Endothelial cell (in vitro differentiated cells): Measurements from ENCODE around the gene PCDHGA4. TPM values are rescaled to one million over a fixed set of nuclear protein-coding genes. Genes with fewer than 3 reads are reported as not detected.
"Not testable (repeated sequence)": the region's sequence is repeated elsewhere in the genome, so short reads cannot be mapped to it uniquely, and the experiment has no call there.

Experiments used
- DNase-seq: peaks from one replicate; pipeline ENCODE4 v3.0.0; 2021; ENCODE audit warnings: low spot score
- H3K27ac Mint-ChIP-seq: one replicate; pipeline ENCODE4 v1.8.0; 2021; ENCODE audit warnings: mixed read lengths, inconsistent platforms; ENCODE audit not compliant: unreplicated experiment
- H3K27me3 Mint-ChIP-seq: one replicate; pipeline ENCODE4 v1.8.0; 2021; ENCODE audit warnings: mild to moderate bottlenecking, moderate library complexity, mixed read lengths, inconsistent platforms; ENCODE audit not compliant: unreplicated experiment
- H3K36me3 Mint-ChIP-seq: one replicate; pipeline ENCODE4 v1.8.0; 2021; ENCODE audit warnings: mild to moderate bottlenecking, low read depth, mixed read lengths, inconsistent platforms; ENCODE audit not compliant: unreplicated experiment
- H3K4me1 Mint-ChIP-seq: one replicate; pipeline ENCODE4 v1.8.0; 2021; ENCODE audit warnings: mild to moderate bottlenecking, mixed read lengths, inconsistent platforms; ENCODE audit not compliant: unreplicated experiment
- H3K4me3 Mint-ChIP-seq: one replicate; pipeline ENCODE4 v1.8.0; 2021; ENCODE audit warnings: mild to moderate bottlenecking, mixed read lengths, inconsistent platforms; ENCODE audit not compliant: unreplicated experiment
- H3K9me3 Mint-ChIP-seq: one replicate; pipeline ENCODE4 v1.8.0; 2021; ENCODE audit warnings: mixed read lengths, inconsistent platforms; ENCODE audit not compliant: unreplicated experiment
- total RNA-seq: library from RNA; stranded (reverse); fragmentation: NEBNext Ultra II Directional; extraction: Animal tissue kit (Norgen Biotek cat#: 25700); gene quantifications from one replicate; pipeline ENCODE4 v1.2.1, GENCODE V29; 2021; ENCODE audit not compliant: unreplicated experiment
- TF ChIP-seq, protein P1 (sequence below): fragments of 200-600 bp; sonication (generic); IDR thresholded peaks from one replicate; pipeline ENCODE4 v1.5.0; 2021; ENCODE audit warnings: antibody characterized with exemption; ENCODE audit not compliant: unreplicated experiment

PCDHGA4 gene
- total RNA-seq, 1 donor from 2014 or later: 2.0 TPM

DNA sequence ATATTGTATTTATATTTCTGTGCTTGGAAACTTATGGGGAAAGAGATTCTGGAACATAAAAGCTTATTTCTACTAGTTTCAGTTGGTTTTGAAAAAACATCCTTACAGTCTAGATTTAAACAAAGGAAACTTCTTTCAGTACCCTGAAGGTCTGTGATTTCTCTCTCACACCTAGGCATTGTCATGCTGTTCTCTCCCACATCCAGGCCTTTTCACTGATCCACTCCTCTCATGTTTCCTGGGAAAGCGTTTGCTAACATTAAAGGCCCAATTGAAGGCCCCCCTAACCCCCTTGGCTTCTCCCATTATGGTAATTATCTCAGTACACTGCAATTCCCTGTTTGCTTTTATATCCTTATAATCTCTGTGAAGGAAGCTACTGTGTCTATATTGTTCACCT lies 12.0 kb upstream of the PCDHGA4 start:
- no peaks in the 10 kb centered on the region for H3K4me1 Mint-ChIP-seq
- peaks cover 48% of the 10 kb centered on the region for H3K9me3 Mint-ChIP-seq
- no peak overlapping the region for H3K4me3 Mint-ChIP-seq
- H3K36me3 Mint-ChIP-seq: peaks cover 46% of the 10 kb centered on the region
- H3K27me3 Mint-ChIP-seq: peaks cover 9% of the 10 kb centered on the region
- H3K27ac Mint-ChIP-seq: no peak overlapping the region
- DNase-seq: no peak
- TF ChIP-seq, protein P1, sequence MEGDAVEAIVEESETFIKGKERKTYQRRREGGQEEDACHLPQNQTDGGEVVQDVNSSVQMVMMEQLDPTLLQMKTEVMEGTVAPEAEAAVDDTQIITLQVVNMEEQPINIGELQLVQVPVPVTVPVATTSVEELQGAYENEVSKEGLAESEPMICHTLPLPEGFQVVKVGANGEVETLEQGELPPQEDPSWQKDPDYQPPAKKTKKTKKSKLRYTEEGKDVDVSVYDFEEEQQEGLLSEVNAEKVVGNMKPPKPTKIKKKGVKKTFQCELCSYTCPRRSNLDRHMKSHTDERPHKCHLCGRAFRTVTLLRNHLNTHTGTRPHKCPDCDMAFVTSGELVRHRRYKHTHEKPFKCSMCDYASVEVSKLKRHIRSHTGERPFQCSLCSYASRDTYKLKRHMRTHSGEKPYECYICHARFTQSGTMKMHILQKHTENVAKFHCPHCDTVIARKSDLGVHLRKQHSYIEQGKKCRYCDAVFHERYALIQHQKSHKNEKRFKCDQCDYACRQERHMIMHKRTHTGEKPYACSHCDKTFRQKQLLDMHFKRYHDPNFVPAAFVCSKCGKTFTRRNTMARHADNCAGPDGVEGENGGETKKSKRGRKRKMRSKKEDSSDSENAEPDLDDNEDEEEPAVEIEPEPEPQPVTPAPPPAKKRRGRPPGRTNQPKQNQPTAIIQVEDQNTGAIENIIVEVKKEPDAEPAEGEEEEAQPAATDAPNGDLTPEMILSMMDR: no peak

DNA sequence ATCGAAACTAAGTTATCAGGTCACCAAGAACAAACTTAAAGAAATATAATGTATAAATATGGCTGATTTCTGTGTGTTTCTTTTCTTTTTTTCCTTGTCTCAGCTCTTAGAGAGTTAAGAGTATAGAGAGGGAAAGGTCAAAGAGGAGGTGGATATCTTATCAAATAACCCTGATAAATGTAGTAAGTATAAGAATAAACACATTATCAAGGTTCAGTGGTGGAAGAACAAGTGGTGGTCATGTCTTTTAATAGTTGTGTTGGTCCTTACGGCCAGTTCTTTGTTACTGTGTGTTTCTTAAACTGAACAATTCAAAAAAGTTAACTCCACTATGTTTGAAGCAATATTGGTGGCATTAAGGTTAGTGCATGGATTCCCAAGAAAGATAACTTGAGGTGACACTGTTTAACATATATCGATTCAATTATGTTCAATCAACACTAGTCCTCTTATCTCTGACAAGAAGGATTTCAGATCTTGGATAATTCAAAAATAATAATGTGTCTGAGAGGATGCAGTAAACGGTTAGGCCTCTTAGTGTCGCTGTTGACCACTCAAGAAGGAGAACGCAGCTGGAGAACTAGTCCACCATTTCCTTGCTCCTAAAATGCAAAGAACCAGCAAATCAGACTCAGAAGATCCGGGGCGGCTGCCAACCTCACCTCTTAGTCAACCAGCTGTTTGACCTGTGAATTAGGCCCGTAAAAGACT lies 11.4 kb upstream of the PCDHGA4 start, which contains the start of gene PCDHGA3:
Gene PCDHGA3, plus strand, starts transcription at position 588 of the 711 bp plus-strand sequence. CDS start 205 bp downstream, outside the sequence.
- TF ChIP-seq, protein P1: peak; percentile 23
- Mint-ChIP-seq H3K36me3 (peaks cover 46% of the 10 kb centered on the region), H3K27ac (no peak within 1 kb of the TSS), H3K4me1 (no peaks in the 10 kb centered on the region), H3K27me3 (peaks cover 9% of the 10 kb centered on the region), H3K4me3 (peak within 1 kb of the TSS; percentile 56), H3K9me3 (peaks cover 42% of the 10 kb centered on the region)
- DNase-seq: no peak

DNA sequence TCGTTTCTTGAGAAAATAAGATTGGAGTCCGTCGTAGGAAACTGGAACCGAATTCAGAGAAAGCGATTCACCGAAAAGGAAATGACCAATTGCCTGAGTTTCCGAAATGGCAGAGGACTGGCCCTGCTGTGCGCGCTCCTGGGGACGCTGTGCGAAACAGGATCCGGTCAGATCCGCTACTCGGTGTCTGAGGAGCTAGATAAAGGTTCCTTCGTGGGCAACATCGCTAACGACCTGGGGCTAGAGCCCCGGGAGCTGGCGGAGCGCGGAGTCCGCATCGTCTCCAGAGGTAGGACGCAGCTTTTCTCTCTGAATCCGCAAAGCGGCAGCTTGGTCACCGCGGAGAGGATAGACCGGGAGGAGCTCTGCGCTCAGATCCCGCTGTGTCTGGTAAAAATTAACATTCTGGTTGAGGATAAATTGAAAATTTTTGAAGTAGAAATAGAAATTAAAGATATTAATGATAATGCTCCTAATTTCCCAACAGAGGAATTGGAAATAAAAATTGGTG lies 10.8 kb upstream of the PCDHGA4 start:
- H3K9me3 Mint-ChIP-seq: peaks cover 37% of the 10 kb centered on the region
- H3K4me1 Mint-ChIP-seq: no peaks in the 10 kb centered on the region
- TF ChIP-seq, protein P1: no peak
- peaks cover 46% of the 10 kb centered on the region for H3K36me3 Mint-ChIP-seq
- no peak for DNase-seq
- peak overlapping the region; percentile 56 for H3K4me3 Mint-ChIP-seq
- no peak overlapping the region for H3K27ac Mint-ChIP-seq
- H3K27me3 Mint-ChIP-seq: peaks cover 9% of the 10 kb centered on the region

DNA sequence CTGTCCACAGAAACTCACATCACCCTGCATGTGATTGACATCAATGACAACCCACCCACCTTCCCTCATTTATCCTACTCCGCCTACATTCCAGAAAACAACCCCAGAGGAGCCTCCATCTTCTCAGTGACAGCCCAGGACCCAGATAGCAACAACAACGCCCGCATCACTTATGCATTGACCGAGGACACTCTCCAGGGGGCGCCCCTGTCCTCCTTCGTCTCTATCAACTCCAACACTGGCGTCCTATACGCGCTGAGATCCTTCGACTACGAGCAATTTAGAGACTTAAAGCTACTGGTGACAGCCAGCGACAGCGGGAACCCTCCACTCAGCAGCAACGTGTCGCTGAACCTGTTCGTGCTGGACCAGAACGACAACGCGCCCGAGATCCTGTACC lies 9.5 kb upstream of the PCDHGA4 start:
- TF ChIP-seq, protein P1: no peak
- peak overlapping the region; percentile 1 for H3K27ac Mint-ChIP-seq
- no peak for DNase-seq
- H3K9me3 Mint-ChIP-seq: peaks cover 38% of the 10 kb centered on the region
- H3K4me3 Mint-ChIP-seq: no peak overlapping the region
- peaks cover 47% of the 10 kb centered on the region for H3K36me3 Mint-ChIP-seq
- H3K27me3 Mint-ChIP-seq: peaks cover 9% of the 10 kb centered on the region
- H3K4me1 Mint-ChIP-seq: no peaks in the 10 kb centered on the region

GRCh38 chr5:141346017-141346416 lies 8.8 kb upstream of the PCDHGA4 start:
- DNase-seq, H3K4me1 Mint-ChIP-seq, H3K27me3 Mint-ChIP-seq, H3K27ac Mint-ChIP-seq, H3K4me3 Mint-ChIP-seq: not testable (repeated sequence)
- Mint-ChIP-seq H3K36me3 (peaks cover 46% of the 10 kb centered on the region), H3K9me3 (peaks cover 40% of the 10 kb centered on the region)
